Femur (tissue), 1 donor: ENCODE results near the gene NR1D2.
A peak's percentile ranks its signal among the peaks of the same experiment; 100 is the strongest.
"Not testable (repeated sequence)": the region's sequence is repeated elsewhere in the genome, so short reads cannot be mapped to it uniquely, and the experiment has no call there.

Experiments used
- DNase-seq: peaks from one replicate; pipeline ENCODE4 v3.0.0-alpha.2; 2017

The NR1D2 gene

GRCh38 chr3:24012589-24013269 is 67.6 kb downstream of the NR1D2 start:
- no peak for DNase-seq

- DNase-seq, result peak; percentile 81
Observed at GRCh38 chr3:24017305-24017704, 72.2 kb downstream of the NR1D2 start.

GRCh38 chr3:24018784-24019570 is 73.9 kb downstream of the NR1D2 start:
- no peak for DNase-seq

- no peak for DNase-seq
Observed at GRCh38 chr3:24019585-24019984, 74.5 kb downstream of the NR1D2 start.

GRCh38 chr3:24020036-24020691 is 75.1 kb downstream of the NR1D2 start:
- DNase-seq, result no peak

- no peak for DNase-seq
Observed at GRCh38 chr3:24023197-24023596, 78.1 kb downstream of the NR1D2 start.

GRCh38 chr3:24025805-24026204 is 80.7 kb downstream of the NR1D2 start:
- DNase-seq, result no peak

GRCh38 chr3:24026665-24027064 is 81.6 kb downstream of the NR1D2 start:
- not testable (repeated sequence) for DNase-seq

GRCh38 chr3:24027946-24028345 is 82.9 kb downstream of the NR1D2 start:
- no peak for DNase-seq
